GM19452 (cell line): ENCODE data around the gene CDK5R2.

Experiments
- ATAC-seq: cut with Tn5 transposase; IDR thresholded peaks from one replicate; pipeline ENCODE4 v1.9.1; 2021; ENCODE audit not compliant: unreplicated experiment

The CDK5R2 gene

GRCh38 chr2:218986148-218986761 is 26.8 kb downstream of the CDK5R2 start:
- no peak for ATAC-seq

GRCh38 chr2:218988164-218988563 is 28.7 kb downstream of the CDK5R2 start:
- ATAC-seq, result no peak

DNA sequence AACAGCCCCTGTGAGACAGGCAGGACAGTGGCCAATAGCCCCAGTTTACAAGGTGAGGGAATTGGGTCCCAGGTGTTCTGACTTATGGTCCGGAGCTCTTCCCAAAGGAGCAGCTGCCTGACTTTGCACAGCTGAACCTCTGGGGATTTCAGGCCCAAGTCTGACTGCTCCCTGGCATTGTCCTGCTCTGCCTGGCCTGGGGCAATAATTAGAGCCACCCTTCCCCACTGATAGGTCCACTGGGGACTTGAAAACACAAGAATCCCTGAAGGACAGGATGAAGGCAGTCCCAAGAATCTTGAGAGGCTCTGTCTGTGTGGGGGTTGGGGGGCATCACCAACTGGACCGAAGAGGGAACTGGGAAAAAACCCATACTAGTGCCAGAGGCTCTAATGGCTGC is 29.2 kb downstream of the CDK5R2 start:
- ATAC-seq, result no peak

- ATAC-seq, result no peak
Measured at GRCh38 chr2:218990052-218990451, 30.6 kb downstream of the CDK5R2 start.

GRCh38 chr2:218990612-218991011 is 31.1 kb downstream of the CDK5R2 start:
- no peak for ATAC-seq

DNA sequence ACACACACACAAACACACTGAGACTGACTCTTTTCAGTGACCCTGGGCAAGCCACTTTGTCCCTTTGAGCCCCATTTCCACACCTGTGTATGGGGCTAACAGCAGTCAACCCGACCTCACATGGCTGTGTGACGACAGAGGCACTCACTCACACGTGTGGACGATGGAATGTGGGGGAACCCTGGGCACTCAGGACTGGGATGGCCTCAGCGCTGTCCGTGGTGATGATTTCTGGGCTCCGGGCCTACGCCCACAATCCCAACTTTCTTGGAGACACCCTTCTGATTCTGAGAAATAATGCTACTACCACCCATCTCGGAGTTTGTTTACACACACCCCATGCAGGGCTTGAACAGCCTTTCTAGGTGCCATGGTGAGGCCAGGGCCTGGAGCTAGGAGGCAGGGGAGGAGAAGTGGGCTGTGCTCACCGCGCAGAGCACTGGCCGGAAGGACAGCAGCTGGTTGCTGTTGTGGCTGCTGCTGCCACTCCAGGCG is 32.3 kb downstream of the CDK5R2 start:
- ATAC-seq, result no peak

DNA sequence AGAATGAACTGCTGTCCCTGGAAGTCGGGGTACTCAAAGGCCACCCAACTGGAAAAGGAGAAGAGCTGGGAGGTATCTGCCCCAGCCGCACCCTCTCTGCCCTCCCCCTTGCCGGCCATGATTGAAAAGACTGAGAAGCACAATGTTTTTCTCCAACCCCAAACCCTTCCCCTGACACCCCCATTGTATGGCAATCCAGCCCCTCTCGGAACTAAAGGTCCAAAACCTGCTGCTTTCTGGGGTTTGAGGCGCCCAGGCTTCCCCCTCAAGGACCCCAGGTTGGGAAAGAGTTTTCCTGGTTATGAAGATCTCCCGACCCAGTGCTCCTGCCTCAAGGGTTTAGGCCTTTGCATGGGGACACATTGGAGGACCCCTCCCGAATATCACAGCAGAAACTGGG is 32.7 kb downstream of the CDK5R2 start:
- ATAC-seq, result no peak

- no peak for ATAC-seq
Measured at GRCh38 chr2:218992703-218993344, 33.4 kb downstream of the CDK5R2 start.

DNA sequence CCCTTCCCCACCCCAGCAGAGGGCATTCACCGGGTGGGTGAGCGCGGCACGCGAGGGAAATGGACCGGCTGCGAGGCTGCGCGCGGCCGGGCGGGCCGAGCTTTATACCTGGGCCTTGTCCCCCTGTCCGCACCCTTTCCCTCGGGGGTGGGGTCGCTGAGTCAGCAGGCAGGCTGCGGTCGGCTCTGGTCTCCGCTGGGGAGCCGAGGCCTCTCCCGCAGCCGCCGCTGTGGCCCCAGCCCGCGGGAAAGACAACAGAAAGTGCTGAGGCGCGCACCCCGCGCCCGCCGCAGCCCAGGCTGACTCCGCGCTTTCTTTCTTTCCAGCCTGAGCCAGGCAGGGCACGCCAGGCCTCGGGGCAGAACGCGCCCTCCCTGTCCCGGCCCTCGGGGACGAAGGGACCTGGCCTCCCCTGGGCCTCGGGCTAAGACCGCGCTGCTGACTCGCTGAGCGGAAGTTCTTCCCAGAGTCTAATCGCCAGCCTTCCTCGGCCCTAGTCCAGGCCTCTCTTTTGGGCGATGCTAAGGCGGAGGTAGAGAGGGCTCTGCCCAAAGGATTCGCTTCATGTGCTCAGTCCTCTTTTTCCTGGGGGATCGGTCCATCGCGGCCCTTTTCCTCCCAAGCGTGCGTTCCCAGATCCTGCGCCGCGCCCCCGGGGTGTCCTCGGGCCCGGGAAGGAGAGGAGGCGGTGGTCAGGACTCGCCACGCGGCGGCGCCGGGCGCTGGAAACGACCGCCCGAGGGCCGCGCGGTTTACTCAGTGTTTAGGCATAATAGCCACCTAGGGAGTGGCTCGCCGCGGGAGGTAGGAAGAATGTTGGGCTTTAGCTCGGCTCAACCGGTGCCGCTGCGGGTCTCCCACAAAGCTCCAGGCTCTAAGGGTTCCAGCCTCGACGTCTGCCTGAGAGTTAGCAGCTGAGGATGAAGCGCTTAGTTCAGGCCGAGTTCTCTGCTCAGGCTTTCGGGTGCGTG is 34.2 kb downstream of the CDK5R2 start, which contains the start of gene CRYBA2:
TSS of gene CRYBA2 (minus strand) at position 78 of the 971 bp plus-strand sequence. CDS start 246 bp downstream, outside the sequence.
- ATAC-seq, result no peak

DNA sequence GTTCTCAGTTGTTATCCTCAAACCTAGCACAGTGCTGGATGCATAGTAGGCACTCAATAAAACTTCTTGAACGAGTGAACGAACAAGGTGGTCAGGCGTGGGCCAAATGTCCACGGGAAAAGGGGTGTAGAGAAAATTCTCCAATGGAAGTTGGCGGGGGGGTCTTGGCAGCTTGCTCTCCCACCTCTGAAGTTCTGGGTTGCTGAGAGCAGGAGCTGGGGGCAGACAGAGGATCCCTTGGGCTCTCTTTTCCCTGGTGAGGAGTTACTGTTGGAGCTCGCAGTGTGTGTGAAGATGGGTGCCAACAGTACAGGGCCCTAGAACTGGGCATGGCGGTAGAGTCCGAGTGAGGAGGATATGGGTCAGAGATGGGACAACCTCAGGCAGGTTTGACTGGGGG is 36.1 kb downstream of the CDK5R2 start:
- no peak for ATAC-seq

GRCh38 chr2:218995972-218996711 is 36.7 kb downstream of the CDK5R2 start:
- no peak for ATAC-seq

- no peak for ATAC-seq
Measured at GRCh38 chr2:218996937-218997336, 37.5 kb downstream of the CDK5R2 start.

DNA sequence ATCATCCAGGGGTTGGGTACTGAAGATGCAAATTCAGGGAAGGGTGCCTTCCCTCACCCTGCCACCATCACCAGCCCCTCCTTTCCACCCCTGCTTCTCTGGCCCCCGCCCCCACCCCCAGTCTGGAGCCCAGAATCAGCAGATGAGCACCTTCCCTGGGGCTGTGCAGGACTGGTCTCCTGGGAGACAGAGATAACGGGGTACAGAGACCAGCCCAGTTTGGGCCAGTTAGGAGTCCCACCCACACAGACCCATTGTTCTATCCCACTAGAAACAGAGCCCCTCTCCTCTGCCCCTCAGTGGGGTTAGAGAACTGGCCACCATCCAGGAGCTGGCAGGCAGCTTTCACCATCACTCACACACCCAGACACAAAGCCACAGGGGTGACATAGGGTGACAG is 38.3 kb downstream of the CDK5R2 start:
- no peak for ATAC-seq

- ATAC-seq, result no peak
Measured at GRCh38 chr2:218998414-218999002, 39.0 kb downstream of the CDK5R2 start.

DNA sequence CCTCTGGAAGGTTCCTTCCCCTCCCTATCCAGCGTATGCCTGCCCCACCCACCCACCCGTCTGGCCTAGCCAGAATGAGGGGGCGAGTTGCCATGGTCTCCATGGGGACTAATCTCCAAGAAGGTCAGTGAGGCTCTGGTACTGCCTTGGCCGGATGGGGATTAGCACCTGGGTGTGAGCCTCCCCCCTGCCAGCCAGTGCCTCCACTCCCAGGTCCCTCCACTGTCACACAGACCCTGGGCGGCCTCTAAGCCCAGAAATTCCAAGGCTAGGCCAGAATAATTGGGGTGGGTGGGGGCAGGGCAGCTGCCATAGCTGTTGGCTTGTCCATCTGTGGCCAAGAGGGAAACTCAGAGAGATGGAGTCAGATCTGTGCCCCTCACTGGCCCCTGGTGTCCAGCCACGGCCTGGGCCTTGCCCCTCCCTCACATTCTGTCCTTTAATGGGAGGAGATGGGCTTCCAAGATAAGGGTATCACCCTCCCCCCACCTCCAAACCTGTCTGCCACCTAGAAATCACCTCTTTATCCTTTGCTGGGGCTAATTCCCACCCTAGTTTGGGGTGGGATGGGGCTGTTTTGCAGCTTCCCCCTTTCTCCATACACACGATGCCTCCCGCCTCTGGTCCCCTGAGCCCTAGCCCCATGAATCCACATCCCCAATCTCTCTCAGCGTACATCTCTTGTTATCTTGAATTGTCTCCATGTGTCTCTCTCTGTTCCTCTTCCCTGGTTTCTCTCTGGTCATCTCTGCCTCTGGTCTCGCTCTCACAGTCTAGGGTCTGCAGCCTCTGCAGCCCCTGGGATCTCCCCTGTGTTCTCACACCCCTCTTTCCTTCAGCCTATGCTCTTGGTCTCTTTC is 39.8 kb downstream of the CDK5R2 start:
- no peak for ATAC-seq

GRCh38 chr2:218999881-219000568 is 40.6 kb downstream of the CDK5R2 start:
- no peak for ATAC-seq

- no peak for ATAC-seq
Measured at GRCh38 chr2:219000569-219000960, 41.1 kb downstream of the CDK5R2 start.

GRCh38 chr2:219001100-219001576 is 41.7 kb downstream of the CDK5R2 start:
- ATAC-seq, result no peak
